Osteocyte (in vitro differentiated cells): ENCODE results near the gene SMAD5. TPM values are rescaled to one million over a fixed set of nuclear protein-coding genes. Genes with fewer than 3 reads are reported as not detected.

Source experiments
- DNase-seq: peaks from one replicate; pipeline ENCODE4 v3.0.0; 2021; ENCODE audit warnings: mixed read lengths; ENCODE audit not compliant: unreplicated experiment; ENCODE audit errors: extremely low spot score
- H3K27ac Mint-ChIP-seq: one replicate; pipeline ENCODE4 v1.8.0; 2021; ENCODE audit warnings: mild to moderate bottlenecking, mixed read lengths; ENCODE audit not compliant: unreplicated experiment
- H3K27me3 Mint-ChIP-seq: one replicate; pipeline ENCODE4 v1.8.0; 2021; ENCODE audit warnings: mixed read lengths; ENCODE audit not compliant: unreplicated experiment
- H3K36me3 Mint-ChIP-seq: one replicate; pipeline ENCODE4 v1.8.0; 2021; ENCODE audit warnings: mixed read lengths; ENCODE audit not compliant: unreplicated experiment
- H3K4me1 Mint-ChIP-seq: one replicate; pipeline ENCODE4 v1.8.0; 2021; ENCODE audit warnings: mixed read lengths; ENCODE audit not compliant: unreplicated experiment
- H3K4me3 Mint-ChIP-seq: one replicate; pipeline ENCODE4 v1.8.0; 2021; ENCODE audit warnings: mild to moderate bottlenecking, moderate library complexity, mixed read lengths; ENCODE audit not compliant: unreplicated experiment
- H3K9me3 Mint-ChIP-seq: one replicate; pipeline ENCODE4 v1.8.0; 2021; ENCODE audit warnings: mixed read lengths; ENCODE audit not compliant: unreplicated experiment
- total RNA-seq: library from RNA; stranded (reverse); gene quantifications from 2 replicates; pipeline ENCODE4 v1.2.1, GENCODE V29; 2021
- TF ChIP-seq, protein P1 (sequence below): fragments of 200-600 bp; sonication (generic); IDR thresholded peaks from 2 replicates; pipeline ENCODE4 v1.5.0; 2021; ENCODE audit warnings: antibody characterized with exemption, mild to moderate bottlenecking, moderate library complexity

The SMAD5 gene
- total RNA-seq, 1 donor from 2014 or later: 62.7 TPM

DNA sequence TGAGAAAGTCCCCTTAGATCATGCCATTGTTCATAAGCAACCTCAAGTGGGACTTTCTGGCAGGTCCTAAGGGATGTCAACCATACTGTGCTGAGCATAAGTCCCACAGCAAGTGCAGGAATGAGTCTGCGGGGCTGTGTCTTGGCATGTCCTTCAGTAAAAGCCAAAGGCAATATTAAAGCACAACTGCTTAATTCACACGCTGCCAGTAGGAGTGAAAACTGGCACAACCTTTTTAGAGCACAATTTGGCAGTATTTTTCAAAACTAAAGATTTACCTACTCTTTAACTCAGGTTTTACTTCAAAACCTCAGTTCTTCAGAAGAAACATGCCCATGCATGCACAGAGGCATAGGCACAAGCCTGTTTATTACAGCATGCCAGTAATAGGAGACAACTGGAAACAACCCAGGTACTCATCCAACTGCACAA is 24.4 kb upstream of the SMAD5 start:
- Mint-ChIP-seq H3K9me3 (no peaks in the 10 kb centered on the region), H3K36me3 (no peaks in the 10 kb centered on the region), H3K4me3 (no peak overlapping the region), H3K27me3 (peaks cover 54% of the 10 kb centered on the region), H3K27ac (no peak overlapping the region), H3K4me1 (peaks cover 2% of the 10 kb centered on the region)
- TF ChIP-seq, protein P1, sequence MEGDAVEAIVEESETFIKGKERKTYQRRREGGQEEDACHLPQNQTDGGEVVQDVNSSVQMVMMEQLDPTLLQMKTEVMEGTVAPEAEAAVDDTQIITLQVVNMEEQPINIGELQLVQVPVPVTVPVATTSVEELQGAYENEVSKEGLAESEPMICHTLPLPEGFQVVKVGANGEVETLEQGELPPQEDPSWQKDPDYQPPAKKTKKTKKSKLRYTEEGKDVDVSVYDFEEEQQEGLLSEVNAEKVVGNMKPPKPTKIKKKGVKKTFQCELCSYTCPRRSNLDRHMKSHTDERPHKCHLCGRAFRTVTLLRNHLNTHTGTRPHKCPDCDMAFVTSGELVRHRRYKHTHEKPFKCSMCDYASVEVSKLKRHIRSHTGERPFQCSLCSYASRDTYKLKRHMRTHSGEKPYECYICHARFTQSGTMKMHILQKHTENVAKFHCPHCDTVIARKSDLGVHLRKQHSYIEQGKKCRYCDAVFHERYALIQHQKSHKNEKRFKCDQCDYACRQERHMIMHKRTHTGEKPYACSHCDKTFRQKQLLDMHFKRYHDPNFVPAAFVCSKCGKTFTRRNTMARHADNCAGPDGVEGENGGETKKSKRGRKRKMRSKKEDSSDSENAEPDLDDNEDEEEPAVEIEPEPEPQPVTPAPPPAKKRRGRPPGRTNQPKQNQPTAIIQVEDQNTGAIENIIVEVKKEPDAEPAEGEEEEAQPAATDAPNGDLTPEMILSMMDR: no peak
- no peak for DNase-seq

DNA sequence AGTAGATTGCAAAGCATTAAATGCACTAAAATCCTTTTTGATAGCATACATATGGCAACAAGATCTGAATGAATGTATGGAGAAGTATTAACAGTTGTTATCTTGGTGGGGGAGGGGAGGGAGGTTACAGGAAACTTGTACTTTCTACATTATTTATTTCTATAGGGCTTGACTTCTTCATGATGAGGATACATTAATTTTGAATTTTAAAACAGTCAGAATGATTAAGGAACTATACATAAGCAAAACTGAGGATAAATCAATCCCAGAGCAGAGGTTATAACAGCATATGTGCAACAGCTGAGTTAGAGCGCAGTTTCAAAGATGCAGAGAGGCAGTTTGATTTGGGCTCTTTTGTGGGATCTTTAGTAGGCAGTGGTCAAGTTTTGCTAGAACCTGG is 23.9 kb upstream of the SMAD5 start:
- H3K27me3 Mint-ChIP-seq: peaks cover 54% of the 10 kb centered on the region
- H3K4me3 Mint-ChIP-seq: no peak overlapping the region
- TF ChIP-seq, protein P1: no peak
- no peaks in the 10 kb centered on the region for H3K9me3 Mint-ChIP-seq
- DNase-seq: no peak
- peaks cover 2% of the 10 kb centered on the region for H3K4me1 Mint-ChIP-seq
- H3K27ac Mint-ChIP-seq: no peak overlapping the region
- no peaks in the 10 kb centered on the region for H3K36me3 Mint-ChIP-seq

DNA sequence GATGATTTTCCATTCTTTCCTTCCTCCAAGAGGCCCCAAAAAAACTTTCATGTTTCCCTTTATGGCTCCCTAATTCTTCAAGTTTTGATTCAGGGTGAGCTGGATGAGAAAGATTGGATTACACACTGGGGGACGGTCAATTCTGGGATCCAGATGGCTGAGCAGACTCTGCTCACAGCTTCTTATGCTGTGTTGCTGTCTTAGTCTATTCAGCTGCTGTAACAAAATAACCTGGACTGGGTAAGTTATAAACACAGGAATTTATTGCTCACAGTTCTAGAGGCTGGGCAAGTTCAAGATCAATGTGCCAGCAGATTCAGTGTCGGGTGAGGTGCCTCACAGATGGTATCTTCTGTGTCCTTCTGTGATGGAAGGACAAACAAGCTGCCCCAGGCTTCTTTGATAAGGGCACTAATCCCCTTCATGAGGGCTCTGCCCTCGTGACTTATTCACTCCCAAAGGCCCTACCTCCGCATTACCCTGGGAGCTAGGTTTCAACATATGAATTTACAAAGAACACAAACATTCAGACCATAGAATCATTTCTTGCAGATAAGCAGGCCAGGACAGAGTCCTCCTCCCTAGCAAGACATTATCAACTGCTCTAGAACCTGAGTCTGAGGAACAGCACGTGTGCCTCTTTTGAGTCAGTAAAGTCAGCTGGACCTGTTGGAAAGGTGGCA is 23.1 kb upstream of the SMAD5 start:
- Mint-ChIP-seq H3K9me3 (no peaks in the 10 kb centered on the region), H3K36me3 (no peaks in the 10 kb centered on the region), H3K4me3 (no peak overlapping the region), H3K27me3 (peaks cover 52% of the 10 kb centered on the region), H3K27ac (no peak overlapping the region), H3K4me1 (peaks cover under 1% of the 10 kb centered on the region)
- TF ChIP-seq, protein P1: no peak
- no peak for DNase-seq

DNA sequence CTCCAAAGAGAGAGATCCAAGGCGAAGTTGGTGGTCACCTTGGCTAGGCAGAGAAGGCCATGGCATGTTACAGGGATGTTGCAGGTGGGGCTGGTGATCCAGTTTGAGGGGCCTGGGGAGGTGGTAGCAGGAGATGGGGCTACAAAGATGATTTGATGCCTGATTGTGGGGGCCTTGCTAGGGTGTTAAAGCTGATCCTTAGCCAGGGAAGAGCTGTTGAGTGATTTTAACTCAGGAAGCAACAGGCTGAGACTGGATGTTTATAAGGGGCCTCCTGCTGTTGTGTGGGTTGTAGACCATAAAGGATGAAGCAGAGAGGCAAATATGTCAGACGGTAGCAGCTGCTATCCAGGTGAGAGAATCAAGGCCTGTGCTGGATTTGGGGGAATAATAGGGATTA is 19.0 kb upstream of the SMAD5 start:
- Mint-ChIP-seq H3K27me3 (peaks cover 37% of the 10 kb centered on the region), H3K9me3 (no peaks in the 10 kb centered on the region), H3K27ac (no peak overlapping the region), H3K4me1 (no peaks in the 10 kb centered on the region), H3K36me3 (no peaks in the 10 kb centered on the region), H3K4me3 (no peak overlapping the region)
- TF ChIP-seq, protein P1: no peak
- no peak for DNase-seq

DNA sequence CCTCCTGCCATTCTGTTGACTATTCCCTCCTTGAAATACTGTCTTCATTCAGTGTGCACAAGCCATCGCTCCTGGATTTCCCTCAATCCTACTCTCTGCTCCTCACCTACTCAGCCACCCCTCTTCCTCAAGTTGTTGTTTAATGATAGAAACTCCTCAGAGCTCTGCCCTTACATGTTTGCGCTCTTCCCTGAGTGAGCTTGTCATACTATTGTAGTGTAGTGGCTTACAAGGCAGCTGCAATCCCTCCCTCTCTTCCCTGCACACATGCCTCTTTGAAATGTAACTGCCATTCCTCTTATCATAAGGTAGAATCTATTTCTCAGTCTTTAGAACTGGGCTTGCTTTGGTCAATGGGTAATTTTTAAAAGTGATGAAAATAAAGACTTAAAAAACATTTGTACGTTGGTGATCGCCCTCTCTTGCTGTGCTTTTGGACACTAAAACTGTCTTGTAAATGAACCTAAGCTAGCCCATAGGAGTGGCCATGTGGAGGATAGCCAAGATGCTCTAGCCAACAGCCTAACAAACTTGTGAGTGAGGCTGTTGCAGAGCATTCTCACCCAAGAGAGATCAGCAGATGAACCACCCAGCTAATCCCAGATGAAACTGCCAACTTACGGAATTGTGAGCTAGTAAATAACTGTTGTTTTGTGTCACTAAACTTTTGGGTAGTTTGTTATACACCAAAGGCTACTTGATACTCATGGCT is 18.1 kb upstream of the SMAD5 start:
- DNase-seq: no peak
- TF ChIP-seq, protein P1: no peak
- H3K4me1 Mint-ChIP-seq: no peaks in the 10 kb centered on the region
- peaks cover 34% of the 10 kb centered on the region for H3K27me3 Mint-ChIP-seq
- no peak overlapping the region for H3K4me3 Mint-ChIP-seq
- H3K27ac Mint-ChIP-seq: no peak overlapping the region
- H3K36me3 Mint-ChIP-seq: no peaks in the 10 kb centered on the region
- no peaks in the 10 kb centered on the region for H3K9me3 Mint-ChIP-seq
